ENCODE data around the gene WIPF3.

DNA sequence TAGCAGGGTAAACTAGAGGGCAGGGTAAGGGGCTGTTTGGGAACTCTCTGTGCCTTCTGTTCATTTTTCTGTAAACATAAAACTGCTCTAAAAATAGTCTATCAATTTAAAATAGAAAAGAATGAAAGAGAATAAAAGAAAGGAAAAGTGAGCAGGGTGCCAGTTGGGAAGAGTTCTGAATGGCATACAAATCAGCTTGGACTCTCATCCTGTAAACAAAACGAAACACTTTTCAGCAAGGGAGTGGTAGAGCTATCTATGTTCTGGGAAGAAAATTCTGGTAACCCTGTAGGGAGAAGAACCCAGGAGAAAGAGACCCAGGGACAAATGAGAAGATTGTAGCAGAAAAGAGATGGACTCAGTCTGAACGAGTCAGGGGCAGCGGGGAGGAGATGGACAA is 158.7 kb downstream of the WIPF3 start:
- TF ChIP-seq POLR2AphosphoS5 (IDR thresholded peaks at IDR 0.05; ENCODE audit: low read depth, low read length) (no peak), POLR2A (IDR thresholded peaks at IDR 0.05; ENCODE audit: low read depth, low read length) (no peak), POU2F2 (IDR thresholded peaks at IDR 0.05; ENCODE audit: low read depth, low read length) (no peak), SPI1 (IDR thresholded peaks at IDR 0.05; ENCODE audit: low read depth, low read length) (no peak), TAF1 (IDR thresholded peaks at IDR 0.05; ENCODE audit: low read depth, low read length) (no peak)

Data from GM12891 (cell line).